HG03460 (cell line): Measurements from ENCODE around the gene TALDO1.

Experiments
- ATAC-seq: cut with Tn5 transposase; IDR thresholded peaks from one replicate; pipeline ENCODE4 v1.9.1; 2021; ENCODE audit not compliant: unreplicated experiment

TALDO1 gene

DNA sequence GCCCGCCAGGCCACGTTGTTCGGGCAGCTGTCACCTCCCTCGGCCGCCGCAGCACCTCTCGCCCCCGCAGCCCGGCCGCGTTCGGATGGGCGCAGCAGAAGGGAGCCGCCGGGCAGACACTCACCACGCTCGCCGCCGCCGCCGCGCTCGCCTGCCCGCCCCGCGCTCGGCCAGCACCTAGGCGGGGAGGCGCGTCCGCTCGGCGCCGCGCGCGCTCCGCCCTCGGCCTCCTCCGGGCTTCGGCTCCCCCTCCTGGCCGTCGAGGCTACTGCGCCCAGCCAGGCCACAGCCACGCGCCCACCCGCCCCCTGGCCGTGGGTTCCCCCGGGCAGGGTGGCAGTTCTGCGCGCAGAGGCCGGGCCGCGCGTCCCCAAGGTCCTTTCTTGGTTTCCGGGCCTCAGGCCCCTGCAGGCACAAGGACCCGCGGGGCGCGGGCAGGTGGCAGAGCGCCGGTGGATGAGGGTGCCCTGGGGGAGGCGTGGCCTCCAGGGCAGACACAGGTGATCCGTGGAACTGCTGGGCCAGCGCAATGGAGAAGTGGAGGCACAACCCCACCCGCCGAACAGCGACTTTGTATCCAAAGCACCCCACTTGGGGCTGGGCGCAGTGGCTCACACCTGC, 50.9 kb downstream of the TALDO1 start, which contains the start of gene SLC25A22:
TSS of gene SLC25A22 (minus strand) at position 189 of the 621 bp plus-strand sequence. CDS start 3,275 bp downstream, outside the sequence.
- peak; percentile 50 for ATAC-seq

DNA sequence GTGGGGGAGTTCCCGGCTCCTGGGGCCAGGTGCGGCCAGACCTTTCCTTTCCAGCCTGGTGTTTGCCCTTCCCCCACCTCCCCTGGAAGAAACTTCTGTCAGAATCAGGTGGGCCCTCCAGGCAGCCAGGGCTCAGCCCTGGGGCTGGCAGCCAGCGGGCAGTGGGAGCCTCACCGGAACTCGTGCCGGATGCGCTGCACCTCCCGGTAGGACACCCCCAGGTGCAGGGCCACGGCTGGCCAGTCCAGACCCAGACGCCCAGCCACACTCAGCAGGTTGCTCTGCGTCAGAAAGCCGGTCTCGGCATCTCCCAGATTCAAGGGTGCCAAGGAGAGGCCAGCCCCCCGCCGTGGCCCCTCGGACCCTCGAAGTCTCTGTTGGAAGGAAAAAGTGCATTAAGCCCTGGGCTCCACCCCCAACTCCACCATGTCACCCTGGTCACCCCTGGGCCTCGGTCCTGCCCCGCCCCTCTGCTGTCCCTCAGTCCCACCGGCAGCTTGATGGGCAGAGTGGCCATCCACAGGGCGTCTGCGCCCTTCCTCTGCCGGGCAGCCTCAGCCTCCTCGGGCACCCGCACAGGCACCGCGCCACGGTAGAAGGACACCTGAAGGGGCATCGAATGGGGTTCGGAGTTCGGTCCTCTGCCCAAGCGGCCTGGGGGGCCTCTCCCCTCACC, 52.5 kb downstream of the TALDO1 start:
- ATAC-seq: no peak

DNA sequence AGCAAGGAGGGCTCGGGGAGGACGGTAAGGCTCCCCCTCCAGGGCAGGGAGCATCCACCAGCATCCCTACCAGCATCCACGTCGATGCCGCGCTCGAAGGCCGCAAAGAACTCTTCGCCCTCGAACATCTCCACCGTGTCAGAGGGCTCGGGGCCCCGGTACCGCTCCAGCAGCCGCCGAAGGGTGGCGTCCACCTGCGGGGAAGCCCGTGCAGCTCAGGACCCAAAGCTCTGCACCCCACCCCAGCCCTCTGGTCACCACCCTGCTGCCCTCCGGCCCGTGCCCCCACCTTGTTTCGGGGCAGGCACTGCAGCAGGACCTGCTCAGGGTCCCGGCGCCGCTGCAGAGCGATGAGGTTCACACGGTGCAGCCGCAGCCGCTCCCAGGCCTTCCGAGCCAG, 53.2 kb downstream of the TALDO1 start:
- no peak for ATAC-seq

DNA sequence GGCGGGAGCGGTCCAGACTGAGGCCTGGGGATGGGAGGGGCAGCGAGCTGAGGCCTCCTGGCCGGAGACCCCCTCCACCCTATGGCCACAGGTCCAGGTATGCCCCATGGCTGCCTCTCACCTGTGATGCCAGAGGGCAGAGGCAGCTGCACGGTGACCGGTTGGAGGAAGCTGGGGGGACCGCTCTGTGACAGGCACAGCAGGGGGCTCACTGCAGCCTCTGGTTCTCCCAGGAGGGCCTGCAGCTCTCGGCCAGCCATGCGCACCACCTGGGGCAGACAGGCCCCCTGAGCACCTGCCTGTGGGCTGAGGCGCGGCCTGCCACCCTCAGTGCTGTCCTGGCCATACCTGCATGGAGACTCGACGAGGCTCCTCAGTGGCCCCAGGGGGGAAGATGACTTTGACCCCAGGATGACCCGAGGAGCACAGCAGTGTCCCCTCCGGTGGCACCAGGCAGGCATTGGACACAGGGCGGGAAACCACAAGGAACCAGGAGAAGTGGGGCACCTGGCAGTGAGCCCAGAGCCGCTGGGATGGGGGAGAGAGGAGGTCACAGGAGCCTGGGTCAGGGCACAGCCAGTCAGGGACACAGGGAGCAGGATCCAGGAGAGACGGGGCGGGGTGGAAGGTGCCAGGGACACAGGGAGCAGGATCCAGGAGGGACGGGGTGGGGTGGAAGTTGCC, 54.0 kb downstream of the TALDO1 start:
- ATAC-seq: no peak

DNA sequence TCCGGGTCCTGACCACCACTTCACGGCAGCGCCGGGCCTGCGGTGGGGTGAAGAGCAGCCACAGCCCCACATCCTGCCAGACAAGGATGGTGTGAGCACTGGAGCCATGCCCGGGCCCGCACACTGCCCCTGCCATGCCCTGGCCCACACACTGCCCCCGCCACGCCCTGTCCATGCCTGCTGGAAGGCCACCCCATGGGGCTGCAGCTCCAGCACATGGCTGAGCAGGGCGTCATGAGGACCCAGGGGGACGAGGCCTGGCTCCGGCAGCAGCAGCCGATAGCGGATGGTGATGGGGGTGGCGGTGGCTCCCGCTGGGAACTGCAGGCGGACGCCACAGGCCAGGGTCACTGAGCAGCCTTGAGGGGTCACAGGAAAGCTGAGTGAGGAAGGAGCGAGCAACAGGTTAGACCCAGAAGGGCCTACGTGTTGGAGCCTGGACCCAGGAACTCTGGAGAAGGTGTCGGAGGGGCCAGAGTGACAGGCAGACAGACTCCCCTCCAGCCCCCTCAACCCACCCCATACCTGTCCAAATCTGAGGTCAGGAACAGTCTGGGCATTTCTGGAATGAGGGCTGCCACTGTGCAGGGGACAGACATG, 54.9 kb downstream of the TALDO1 start:
- no peak for ATAC-seq

GRCh38 chr11:802693-803466, 55.6 kb downstream of the TALDO1 start:
- ATAC-seq: no peak

- no peak for ATAC-seq
These were observed 56.1 kb downstream of the TALDO1 start for GRCh38 chr11:803467-803742.

- no peak for ATAC-seq
These were observed 56.7 kb downstream of the TALDO1 start for GRCh38 chr11:803770-804598.

GRCh38 chr11:804599-804964, 57.3 kb downstream of the TALDO1 start:
- ATAC-seq: no peak

DNA sequence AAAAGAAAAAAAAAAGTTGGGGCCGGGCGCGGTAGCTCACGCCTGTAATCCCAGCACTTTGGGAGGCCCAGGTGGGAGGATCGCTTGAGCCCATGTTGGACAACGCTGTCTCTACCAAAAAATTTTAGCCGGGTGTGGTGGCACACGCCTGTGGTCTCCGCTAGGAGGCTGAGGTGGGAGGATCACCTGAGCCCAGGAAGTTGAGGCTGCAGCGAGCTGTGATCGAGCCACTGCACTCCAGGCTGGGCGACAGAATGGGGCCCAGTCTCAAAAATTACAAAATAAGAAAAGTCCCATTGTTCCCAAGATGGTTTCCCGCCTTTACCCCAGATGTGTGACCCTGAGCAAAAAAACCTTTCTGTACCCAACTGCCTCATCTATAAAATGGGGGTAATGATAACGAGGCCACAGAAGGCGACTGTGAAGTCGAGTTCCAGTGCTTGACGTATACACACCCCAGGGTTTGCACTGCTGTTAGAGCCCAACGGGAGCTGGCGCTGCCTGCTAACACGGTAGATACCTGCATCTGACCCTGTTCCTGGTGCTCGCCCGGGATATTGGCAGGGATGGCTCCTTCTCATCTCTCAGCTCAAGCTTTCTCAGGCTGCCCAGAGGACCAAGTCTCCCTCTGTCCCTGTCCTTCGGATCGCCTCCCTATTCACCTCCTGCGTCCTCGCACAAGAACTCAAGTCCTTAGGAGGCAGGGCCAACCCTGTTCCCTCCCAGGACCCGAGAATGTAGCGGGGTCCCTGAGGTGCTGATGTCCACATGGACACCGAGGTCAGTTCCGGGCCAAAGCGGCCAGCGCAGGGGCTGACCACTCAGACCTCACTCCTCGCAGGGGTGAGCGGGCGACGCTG, 61.4 kb downstream of the TALDO1 start:
- no peak for ATAC-seq

GRCh38 chr11:809287-810039, 62.2 kb downstream of the TALDO1 start, which contains the start of gene RPLP2:
TSS of gene RPLP2 (plus strand) at chr11:809967. CDS start at chr11:810235, 268 bp downstream.
- peak; percentile 68 for ATAC-seq

- no peak for ATAC-seq
These were observed 62.8 kb downstream of the TALDO1 start for GRCh38 chr11:810040-810567.

DNA sequence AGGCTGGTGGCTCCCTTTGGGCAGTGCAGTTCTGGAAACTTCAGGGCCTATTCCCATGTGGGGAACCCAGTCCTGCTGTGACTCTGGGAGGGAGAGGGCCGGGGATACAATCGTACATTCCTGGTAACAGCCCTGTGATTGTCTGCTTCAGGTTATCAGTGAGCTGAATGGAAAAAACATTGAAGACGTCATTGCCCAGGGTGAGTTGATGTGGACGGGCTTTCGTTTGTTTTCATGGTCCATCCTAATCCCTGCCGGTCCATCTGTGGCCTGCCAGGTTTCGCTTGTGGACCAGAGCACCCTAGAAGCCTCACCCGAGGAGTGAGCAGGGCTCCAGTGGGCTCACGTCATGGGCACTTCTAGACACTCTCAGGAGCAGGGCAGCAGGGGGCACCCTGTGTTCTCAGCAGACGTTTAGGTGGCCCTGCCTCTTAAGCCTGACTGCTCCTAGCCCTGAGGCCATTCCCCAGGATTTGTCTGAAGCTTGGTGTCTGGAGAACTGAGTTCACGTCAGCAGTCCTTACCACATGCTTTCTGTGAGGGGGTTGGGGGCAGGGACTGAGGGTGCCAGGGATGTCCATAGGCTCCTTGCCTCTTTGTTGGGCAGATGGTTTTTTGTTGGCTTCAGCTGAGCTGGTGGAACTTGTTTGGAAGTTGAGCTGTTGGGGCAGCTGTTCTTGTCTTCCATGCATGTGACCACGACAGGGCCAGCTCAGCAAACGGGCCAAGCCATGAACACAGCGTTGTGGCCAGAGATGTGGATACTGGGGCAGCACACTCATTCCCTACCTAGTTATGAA, 64.4 kb downstream of the TALDO1 start:
- ATAC-seq: no peak

DNA sequence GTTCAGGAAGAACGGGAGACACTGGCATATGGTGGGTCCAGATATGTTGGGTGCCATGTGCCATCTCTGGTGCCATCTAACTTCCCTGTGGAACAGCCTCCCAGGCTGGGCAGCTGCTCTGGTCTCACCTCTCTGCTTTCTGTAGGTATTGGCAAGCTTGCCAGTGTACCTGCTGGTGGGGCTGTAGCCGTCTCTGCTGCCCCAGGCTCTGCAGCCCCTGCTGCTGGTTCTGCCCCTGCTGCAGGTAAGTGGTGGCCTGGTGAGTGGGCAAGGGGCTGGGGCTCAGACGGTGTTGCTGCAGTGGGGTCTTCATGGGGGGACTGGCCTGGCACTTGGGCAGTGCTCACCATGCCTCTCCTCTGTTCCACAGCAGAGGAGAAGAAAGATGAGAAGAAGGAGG, 65.1 kb downstream of the TALDO1 start:
- no peak for ATAC-seq

DNA sequence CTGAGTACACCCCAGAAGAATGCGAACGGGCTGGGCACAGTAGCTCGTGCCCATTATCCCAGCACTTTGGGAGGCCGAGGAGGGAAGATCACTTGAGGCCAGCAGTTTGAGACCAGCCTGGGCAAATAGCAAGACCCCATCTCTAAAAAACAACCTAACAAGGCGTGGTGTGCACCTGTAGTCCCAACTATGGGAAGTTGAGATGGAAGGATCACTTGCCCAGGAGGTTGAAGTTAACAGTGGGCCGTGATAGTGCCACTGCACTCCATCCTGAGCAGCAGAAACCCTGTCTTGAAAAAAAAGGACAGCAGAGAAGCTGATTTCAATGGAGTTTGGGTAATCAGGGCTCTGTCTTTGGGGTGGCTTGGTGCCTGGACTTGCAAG, 65.8 kb downstream of the TALDO1 start:
- ATAC-seq: no peak

DNA sequence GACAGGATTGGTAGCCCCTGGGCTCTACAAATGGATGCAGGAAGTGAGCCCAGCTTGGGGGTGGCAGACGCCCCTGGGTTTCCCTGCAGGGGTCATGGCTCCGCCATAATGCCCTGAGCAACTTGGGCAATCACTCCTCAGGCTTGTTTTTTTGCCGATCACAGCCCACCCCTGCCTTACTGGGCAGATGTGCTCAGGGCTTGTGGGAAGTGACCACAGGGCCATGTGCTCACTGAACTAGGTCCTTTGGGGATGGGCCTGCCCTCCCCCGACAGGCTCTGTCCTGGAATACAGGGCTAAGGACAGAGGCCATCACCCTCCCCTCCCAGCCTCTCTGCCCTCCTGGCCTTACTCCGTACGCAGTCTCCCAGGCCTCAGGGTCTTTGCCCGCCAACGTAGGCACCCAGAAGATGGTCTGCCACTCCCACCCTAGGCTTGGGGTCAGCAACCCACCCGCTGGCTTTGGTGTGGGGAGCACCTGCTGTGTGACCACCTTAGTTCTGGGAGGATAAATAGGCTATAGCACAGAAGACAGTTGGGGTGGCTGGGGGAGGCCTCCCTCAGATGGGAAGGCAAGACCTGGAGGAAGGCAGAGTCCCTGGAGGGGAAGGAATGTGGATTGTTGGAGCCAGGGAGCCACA, 66.3 kb downstream of the TALDO1 start:
- ATAC-seq: no peak
